Measurements from ENCODE around the gene HOMER3.

DNA sequence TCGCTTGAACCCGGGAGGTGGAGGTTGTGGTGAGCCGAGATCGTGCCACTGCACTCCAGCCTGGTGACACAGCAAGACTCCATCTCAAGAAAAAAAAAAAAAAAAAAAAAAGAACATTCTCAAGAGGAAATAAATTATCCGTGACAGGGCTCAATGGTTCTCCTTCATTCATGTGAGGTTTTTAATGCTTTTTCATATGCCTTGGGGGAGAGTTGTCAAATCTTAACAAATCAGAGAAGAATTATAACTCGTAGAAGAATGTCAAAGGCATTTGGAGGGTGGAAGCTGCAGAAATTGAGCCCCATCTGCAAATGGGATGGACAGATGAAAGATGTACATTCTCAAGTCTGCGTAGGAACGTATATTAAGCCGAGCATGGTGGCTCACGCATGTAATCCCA is 34.9 kb upstream of the HOMER3 start:
- TF ChIP-seq, protein P1, sequence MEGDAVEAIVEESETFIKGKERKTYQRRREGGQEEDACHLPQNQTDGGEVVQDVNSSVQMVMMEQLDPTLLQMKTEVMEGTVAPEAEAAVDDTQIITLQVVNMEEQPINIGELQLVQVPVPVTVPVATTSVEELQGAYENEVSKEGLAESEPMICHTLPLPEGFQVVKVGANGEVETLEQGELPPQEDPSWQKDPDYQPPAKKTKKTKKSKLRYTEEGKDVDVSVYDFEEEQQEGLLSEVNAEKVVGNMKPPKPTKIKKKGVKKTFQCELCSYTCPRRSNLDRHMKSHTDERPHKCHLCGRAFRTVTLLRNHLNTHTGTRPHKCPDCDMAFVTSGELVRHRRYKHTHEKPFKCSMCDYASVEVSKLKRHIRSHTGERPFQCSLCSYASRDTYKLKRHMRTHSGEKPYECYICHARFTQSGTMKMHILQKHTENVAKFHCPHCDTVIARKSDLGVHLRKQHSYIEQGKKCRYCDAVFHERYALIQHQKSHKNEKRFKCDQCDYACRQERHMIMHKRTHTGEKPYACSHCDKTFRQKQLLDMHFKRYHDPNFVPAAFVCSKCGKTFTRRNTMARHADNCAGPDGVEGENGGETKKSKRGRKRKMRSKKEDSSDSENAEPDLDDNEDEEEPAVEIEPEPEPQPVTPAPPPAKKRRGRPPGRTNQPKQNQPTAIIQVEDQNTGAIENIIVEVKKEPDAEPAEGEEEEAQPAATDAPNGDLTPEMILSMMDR (IDR thresholded peaks at IDR 0.05): no peak
- no peak for TF ChIP-seq POLR2A (IDR thresholded peaks at IDR 0.05)

All from vagina (tissue), 2 donors.